Forelimb muscle (tissue), 1 donor: Measurements from ENCODE around the gene FAM131C. TPM values are rescaled to one million over a fixed set of nuclear protein-coding genes. Genes with fewer than 3 reads are reported as not detected.
"Not testable (repeated sequence)": the region's sequence is repeated elsewhere in the genome, so short reads cannot be mapped to it uniquely, and the experiment has no call there.

Source experiments
- DNase-seq: peaks from one replicate; pipeline ENCODE4 v3.0.0-alpha.2; 2013; ENCODE audit warnings: low read depth
- polyA plus RNA-seq: library from polyadenylated mRNA; unstranded; fragments of 120-200 nt; gene quantifications from one replicate; pipeline ENCODE4 v1.2.1, GENCODE V29; 2013; ENCODE audit not compliant: insufficient read length

FAM131C gene
- polyA plus RNA-seq, 1 donor: 0.14 TPM

- DNase-seq: no peak
Observed at GRCh38 chr1:16076865-16077238, 3.4 kb upstream of the FAM131C start.

GRCh38 chr1:16076031-16076864 lies 2.8 kb upstream of the FAM131C start:
- no peak for DNase-seq

- DNase-seq: no peak
Observed at GRCh38 chr1:16075337-16076030, 2.0 kb upstream of the FAM131C start.

- DNase-seq: no peak
Observed at GRCh38 chr1:16074217-16074616, 766 bp upstream of the FAM131C start.

GRCh38 chr1:16072616-16073484 lies 601 bp downstream of the FAM131C start:
- no peak for DNase-seq

GRCh38 chr1:16072095-16072494 lies 1.4 kb downstream of the FAM131C start:
- no peak for DNase-seq

- DNase-seq: no peak
Observed at GRCh38 chr1:16071614-16072013, 1.8 kb downstream of the FAM131C start.

GRCh38 chr1:16070640-16071355 lies 2.7 kb downstream of the FAM131C start:
- no peak for DNase-seq

GRCh38 chr1:16068356-16069270 lies 4.8 kb downstream of the FAM131C start:
- no peak for DNase-seq

GRCh38 chr1:16067933-16068332 lies 5.5 kb downstream of the FAM131C start:
- DNase-seq: no peak

GRCh38 chr1:16067127-16067768 lies 6.2 kb downstream of the FAM131C start:
- DNase-seq: no peak

GRCh38 chr1:16066245-16066644 lies 7.2 kb downstream of the FAM131C start:
- no peak for DNase-seq

- no peak for DNase-seq
Observed at GRCh38 chr1:16065269-16065576, 8.2 kb downstream of the FAM131C start.

- no peak for DNase-seq
Observed at GRCh38 chr1:16064536-16065268, 8.7 kb downstream of the FAM131C start.

GRCh38 chr1:16063921-16064320 lies 9.5 kb downstream of the FAM131C start:
- DNase-seq: no peak

- DNase-seq: no peak
Observed at GRCh38 chr1:16063226-16063829, 10.1 kb downstream of the FAM131C start.

- DNase-seq: not testable (repeated sequence)
Observed at GRCh38 chr1:16062687-16063075, 10.8 kb downstream of the FAM131C start.

- not testable (repeated sequence) for DNase-seq
Observed at GRCh38 chr1:16061989-16062686, 11.3 kb downstream of the FAM131C start.
